ENCODE results near the gene SERPINB6.
"Not testable (repeated sequence)": the region's sequence is repeated elsewhere in the genome, so short reads cannot be mapped to it uniquely, and the experiment has no call there.

The SERPINB6 gene

DNA sequence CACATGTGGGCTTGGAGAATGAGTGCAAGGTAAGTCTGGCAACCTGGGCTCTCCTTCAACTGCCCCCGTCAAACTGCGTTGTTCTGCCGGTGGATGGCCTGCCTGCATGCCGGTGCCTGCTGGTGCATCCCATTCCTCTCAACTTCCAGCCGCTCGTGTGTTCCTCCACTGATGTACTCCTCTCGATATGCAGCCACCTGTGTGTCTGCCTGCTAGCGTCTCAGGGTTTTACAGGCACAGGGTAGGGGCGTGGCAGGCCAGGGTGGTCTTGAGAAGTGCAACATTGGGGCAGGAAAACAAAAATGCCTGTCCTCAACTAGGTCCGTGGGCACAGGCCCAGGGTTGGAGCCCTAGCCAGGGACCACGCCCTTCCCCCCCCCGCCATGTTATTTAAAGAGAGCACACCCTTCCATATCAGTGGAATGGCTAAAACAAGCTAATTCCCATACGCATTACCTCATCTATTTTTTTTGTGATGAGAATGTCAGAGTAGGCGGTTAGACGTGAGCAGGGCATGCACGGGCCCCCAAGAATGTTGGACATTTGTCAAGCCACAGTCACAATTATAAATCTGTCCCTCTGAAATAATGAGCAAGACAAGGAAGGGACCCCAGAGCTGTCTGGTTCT lies 33.2 kb downstream of the SERPINB6 start:
- no peak for DNase-seq (ENCODE audit: low spot score)

- no peak for DNase-seq (ENCODE audit: low spot score)
Measured at GRCh38 chr6:2937627-2938003, 33.8 kb downstream of the SERPINB6 start.

DNA sequence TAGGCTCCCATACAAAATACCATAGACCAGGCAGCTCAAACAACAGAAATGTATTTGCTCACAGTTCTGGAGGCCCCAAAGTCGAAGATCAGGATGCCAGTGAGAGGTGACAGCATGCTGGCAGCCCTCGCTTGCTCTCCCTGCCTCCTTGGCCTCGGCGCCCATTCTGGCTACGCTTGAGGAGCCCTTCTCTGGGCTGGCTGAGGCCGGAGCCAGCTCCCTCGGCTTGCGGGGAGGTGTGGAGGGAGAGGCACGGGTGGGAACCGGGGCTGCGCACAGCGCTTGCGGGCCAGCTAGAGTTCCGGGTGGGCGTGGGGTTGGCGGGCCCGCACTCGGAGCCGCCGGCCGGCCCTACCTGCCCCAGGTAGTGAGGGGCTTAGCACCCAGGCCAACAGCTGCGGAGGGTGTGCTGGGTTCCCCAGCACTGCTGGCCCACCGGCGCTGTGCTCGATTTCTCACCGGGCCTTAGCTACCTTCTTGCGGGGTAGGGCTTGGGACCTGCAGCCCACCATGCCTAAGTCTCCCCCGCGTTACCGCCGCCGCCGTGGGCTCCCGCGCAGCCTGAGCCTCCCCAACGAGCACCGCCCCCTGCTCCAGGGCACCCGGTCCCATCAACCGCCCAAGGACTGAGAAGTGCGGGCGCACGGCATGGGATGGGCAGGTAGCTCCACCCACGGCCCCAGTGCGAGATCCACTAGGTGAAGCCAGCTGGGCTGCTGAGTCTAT lies 35.6 kb downstream of the SERPINB6 start:
- DNase-seq (ENCODE audit: low spot score) = no peak

GRCh38 chr6:2934057-2934456 lies 37.3 kb downstream of the SERPINB6 start:
- no peak for DNase-seq (ENCODE audit: low spot score)

DNA sequence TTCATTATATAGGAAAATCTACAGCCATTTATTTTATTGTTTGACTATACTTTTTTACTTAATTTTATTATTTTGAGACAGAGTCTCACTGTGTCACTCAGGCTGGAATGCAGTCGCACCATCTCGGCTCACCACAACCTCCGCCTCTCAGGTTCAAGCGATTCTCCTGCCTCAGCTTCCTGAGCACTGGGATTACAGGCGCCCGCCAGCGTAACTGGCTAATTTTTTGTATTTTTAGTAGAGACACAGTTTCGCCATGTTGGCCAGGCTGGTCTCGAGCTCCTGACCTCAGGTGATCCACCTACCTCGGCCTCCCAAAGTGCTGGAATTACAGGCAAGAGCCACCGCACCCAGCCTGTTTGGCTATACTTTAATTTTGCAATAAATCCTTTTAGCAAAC lies 38.5 kb downstream of the SERPINB6 start:
- DNase-seq (ENCODE audit: low spot score) = not testable (repeated sequence)

DNA sequence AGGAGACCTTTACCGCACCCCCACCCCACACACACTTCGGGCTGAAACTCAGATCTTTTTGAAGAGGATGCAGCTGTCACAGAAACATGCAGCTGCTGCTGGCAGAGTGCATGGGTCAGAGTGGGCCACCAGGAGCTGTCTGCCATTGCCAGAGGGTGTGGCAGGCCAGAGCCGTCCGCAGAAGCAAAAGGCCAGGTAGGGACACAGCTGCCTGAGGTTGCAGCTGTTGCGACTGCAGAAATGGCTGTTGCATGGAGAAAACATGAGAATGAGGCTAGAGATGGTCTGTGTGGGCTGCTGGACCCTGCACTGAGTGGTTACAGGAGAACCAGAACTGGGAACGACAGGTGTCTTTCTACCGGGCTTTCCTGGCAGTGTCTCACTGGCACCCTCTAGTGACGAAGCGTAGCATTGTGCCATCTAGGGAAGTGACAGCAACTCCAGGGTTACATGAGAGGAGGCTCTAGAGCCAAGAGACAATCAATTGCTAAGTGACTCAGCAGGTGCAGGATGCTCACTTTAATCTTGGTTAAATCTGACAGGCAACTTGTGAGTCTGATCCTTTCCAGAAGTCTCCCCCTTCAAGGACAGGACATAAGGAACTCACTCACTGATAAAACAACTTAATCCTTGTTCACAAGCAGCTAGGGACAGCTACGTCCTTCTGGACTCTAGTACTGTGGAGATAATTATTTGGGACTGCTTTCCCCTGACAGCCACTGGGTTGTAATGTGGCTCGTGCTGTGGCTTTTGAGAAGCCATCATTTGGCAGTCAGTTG lies 39.2 kb downstream of the SERPINB6 start:
- DNase-seq (ENCODE audit: low spot score) = peak; percentile 92

GRCh38 chr6:2931055-2931454 lies 40.3 kb downstream of the SERPINB6 start:
- DNase-seq (ENCODE audit: low spot score) = no peak

GRCh38 chr6:2927931-2928330 lies 43.4 kb downstream of the SERPINB6 start:
- not testable (repeated sequence) for DNase-seq (ENCODE audit: low spot score)

DNA sequence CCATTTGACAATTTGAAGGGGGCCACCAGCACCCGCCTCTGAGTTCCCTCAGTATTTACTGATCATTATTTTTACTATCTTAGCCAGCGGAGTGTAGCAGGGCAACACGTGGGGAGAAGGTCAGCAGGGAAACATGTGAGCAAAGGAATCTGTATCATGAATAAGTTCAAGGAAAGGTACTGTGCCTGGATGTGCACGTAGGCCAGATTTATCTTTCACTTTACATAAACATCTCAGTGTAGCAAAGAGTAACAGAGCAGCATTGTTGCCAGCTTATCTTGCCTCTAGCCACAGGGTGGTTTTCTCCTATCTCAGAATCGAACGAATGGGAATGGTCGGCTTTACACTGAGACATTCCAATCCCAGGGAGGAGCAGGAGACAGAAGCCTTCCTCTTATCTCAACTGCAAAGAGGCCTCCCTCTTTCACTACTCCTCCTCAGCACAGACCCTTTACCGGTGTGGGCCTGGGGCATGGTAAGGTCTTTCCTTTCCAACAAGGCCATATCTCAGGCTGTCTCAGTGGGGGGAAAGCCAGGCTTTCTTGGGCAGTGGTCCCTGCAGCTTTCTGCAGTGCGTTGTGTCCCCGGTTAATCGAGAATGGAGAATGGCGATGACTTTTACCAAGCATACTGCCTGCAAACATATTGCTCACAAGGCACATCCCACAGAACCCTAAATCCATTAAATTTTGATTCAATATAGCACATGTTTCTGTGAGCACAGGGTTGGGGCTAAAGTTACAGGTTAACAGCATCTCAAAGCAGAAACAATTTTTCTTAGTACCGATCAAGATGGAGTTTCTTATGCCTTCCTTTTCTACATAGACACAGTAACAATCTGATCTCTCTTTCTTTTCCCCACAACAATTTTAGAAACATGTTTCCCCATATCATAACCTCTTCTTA lies 45.3 kb downstream of the SERPINB6 start:
- DNase-seq (ENCODE audit: low spot score) = not testable (repeated sequence)

GRCh38 chr6:2921520-2922115 lies 49.7 kb downstream of the SERPINB6 start:
- no peak for DNase-seq (ENCODE audit: low spot score)

DNA sequence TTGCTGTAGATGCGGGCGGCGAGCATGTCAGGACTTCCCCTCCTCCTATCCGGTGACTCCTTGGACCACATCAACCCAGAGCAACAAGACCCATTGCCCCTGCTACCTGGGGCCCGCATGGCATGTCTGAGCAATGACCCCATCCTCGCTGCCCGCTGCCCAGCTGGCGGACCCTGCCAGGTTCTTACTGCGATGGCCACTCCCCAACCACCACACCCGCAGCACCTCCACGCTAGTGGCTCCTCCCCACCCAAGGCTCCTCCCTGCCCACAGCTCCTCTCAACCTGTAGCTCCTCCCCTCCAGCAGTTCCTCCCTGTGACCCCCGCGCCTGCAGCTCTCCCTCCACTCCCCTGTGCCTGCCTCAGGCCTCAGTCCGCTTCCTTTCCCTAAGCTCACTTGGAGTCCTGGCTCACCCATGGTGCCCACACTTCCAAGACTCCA lies 50.7 kb downstream of the SERPINB6 start:
- no peak for DNase-seq (ENCODE audit: low spot score)

DNA sequence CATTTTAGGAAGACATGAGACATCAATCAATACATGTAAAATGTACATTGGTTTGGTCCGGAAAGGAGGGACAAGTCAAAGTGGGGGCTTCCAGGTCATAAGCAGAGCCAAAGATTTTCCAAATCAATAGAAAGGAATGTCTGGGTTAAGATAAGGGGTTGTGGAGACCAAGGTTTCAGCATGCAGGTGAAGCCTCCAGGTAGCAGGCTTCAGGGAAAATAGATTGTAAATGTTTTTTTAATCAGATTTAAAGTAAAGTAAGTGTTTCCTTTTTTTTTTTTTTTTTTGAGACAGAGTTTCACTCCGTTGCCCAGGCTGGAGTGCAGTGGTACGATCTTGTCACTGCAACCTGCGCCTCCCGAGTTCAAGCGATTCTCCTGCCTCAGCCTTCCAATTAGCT lies 51.5 kb downstream of the SERPINB6 start:
- no peak for DNase-seq (ENCODE audit: low spot score)

DNA sequence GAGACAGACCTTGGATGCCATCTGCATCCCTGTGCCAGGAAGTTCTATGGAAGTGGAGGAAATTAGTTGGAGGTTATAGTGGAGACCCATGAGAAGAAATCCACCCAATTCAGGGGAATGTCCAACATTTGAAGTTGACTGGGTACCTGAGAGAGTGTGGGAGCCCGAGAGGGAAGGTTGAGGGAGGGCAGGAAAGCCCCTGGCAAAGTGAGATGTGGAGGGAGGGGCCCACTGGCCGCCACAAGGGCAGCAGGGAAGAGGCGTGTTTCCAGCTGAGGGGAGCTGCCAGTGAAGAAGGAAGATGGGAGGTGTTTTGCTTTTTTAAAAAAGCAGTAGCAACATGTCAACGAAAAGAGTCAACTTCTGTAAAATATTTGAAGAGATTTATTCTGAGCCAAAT lies 52.0 kb downstream of the SERPINB6 start:
- DNase-seq (ENCODE audit: low spot score) = no peak

- no peak for DNase-seq (ENCODE audit: low spot score)
Measured at GRCh38 chr6:2918936-2919335, 52.4 kb downstream of the SERPINB6 start.

GRCh38 chr6:2917801-2918445 lies 53.4 kb downstream of the SERPINB6 start:
- DNase-seq (ENCODE audit: low spot score) = no peak

DNA sequence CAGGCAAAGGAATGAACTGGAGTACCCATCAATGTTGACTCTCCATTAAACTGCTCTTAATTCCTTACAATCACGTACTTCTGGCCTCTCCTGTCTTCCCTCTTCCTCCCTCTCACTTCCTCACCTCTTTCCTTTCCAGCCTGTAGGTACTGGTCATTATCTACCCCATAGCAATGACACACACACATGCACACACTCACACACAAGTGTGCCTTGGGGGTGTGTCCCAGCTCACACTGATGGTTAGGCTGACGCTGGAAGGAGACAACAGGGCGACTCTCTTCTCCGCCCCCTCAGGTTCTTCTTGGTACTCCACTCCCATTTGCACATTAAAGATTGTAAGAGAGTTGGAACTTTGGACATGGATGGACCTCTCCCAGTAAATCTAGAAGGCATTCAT lies 54.3 kb downstream of the SERPINB6 start:
- no peak for DNase-seq (ENCODE audit: low spot score)

- DNase-seq (ENCODE audit: low spot score) = no peak
Measured at GRCh38 chr6:2916158-2916925, 55.0 kb downstream of the SERPINB6 start.

DNA sequence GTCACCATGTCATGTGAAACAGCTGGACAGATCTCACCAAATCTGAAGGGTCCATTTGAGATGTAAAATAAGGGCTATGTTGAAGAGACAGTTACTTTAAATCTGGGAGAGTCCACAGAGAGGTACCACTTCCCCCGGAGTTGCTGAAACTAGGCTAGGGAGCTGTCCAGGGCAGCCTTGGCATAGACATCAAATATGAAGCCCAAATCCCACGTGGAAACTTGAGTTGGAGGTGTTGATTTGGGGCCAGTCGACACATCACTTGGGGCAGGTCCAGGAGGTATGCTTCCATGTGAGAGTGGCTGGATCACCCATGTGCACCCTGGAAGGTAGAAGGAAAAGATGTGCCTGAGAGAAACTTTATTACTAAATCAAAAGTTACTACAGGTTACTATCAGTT lies 56.2 kb downstream of the SERPINB6 start:
- no peak for DNase-seq (ENCODE audit: low spot score)

- DNase-seq (ENCODE audit: low spot score) = no peak
Measured at GRCh38 chr6:2914318-2914660, 57.1 kb downstream of the SERPINB6 start.

GRCh38 chr6:2913621-2914317 lies 57.6 kb downstream of the SERPINB6 start:
- no peak for DNase-seq (ENCODE audit: low spot score)

All from NAMALWA (cell line).